Right atrium auricular region (tissue), 2 donors: ENCODE data around the gene DLL1. TPM values are rescaled to one million over a fixed set of nuclear protein-coding genes. Genes with fewer than 3 reads are reported as not detected.

ENCODE experiments used
- DNase-seq: peaks from one replicate; pipeline ENCODE4 v3.0.0-alpha.2; 2019; ENCODE audit warnings: low spot score
- H3K27ac ChIP-seq, 2 donors: fragments of 200-600 bp; sonication (generic); 1 replicate in 1 of 2; 2 replicates in 1 of 2; pipeline ENCODE4 v1.5.1; 2016 to 2019
- H3K27me3 ChIP-seq, 2 donors: fragments of 200-600 bp; sonication (generic); one replicate each; pipeline versions ENCODE4 v1.5.1 to v1.6.0; 2017 to 2019
- H3K36me3 ChIP-seq: fragments of 200-600 bp; sonication (generic); one replicate; pipeline ENCODE4 v1.5.1; 2016
- H3K4me1 ChIP-seq, 2 donors: fragments of 200-600 bp; sonication (generic); one replicate each; pipeline versions ENCODE4 v1.5.1 to v1.6.0; 2017 to 2019
- H3K4me3 ChIP-seq, 2 donors: fragments of 200-600 bp; sonication (generic); 1 replicate in 1 of 2; 2 replicates in 1 of 2; pipeline ENCODE4 v1.5.1; 2017 to 2019; ENCODE audit warnings: mild to moderate bottlenecking in 1 of 2, moderate library complexity in 1 of 2
- H3K9me3 ChIP-seq, 2 donors: fragments of 200-600 bp; sonication (generic); one replicate each; pipeline ENCODE4 v1.5.1; 2019
- CTCF ChIP-seq, 2 donors: fragments of 200-600 bp; sonication (generic); IDR thresholded peaks; one replicate each; pipeline ENCODE4 v1.5.1; 2019; ENCODE audit warnings: antibody characterized with exemption in 2 of 2
- total RNA-seq, 2 donors: library from RNA; depleted of rRNA; stranded (reverse); fragments of >200 nt; gene quantifications; one replicate each; pipeline ENCODE4 v1.1.0, GENCODE V29; 2016

Gene DLL1
- total RNA-seq, 2 donors from 2014 or later: 11.2 to 22.0 TPM

GRCh38 chr6:170297576-170298330 lies 6.9 kb upstream of the DLL1 start:
- Histone ChIP-seq H3K27me3 (peaks cover 0 to 6% of the 10 kb centered on the region in 2 donors), H3K27ac (no peak overlapping the region), H3K4me1 (peaks cover 0 to 32% of the 10 kb centered on the region in 2 donors), H3K36me3 (no peaks in the 10 kb centered on the region), H3K4me3 (no peak overlapping the region), H3K9me3 (no peaks in the 10 kb centered on the region)
- peak; percentile 5 for DNase-seq
- TF ChIP-seq CTCF (IDR thresholded peaks at IDR 0.05): no peak

- DNase-seq: no peak
- no peak overlapping the region for H3K27ac ChIP-seq
- H3K27me3 ChIP-seq: peaks cover 0 to 6% of the 10 kb centered on the region in 2 donors
- no peaks in the 10 kb centered on the region for H3K36me3 ChIP-seq
- no peak for TF ChIP-seq CTCF (IDR thresholded peaks at IDR 0.05)
- H3K4me1 ChIP-seq: peaks cover 0 to 40% of the 10 kb centered on the region in 2 donors
- H3K4me3 ChIP-seq: peak overlapping the region in 1 of 2 donors; percentile 54
- no peaks in the 10 kb centered on the region for H3K9me3 ChIP-seq
Observed at GRCh38 chr6:170296746-170297575, 6.1 kb upstream of the DLL1 start.

- Histone ChIP-seq H3K4me1 (peaks cover 0 to 46% of the 10 kb centered on the region in 2 donors), H3K27me3 (peaks cover 0 to 6% of the 10 kb centered on the region in 2 donors), H3K9me3 (no peaks in the 10 kb centered on the region), H3K36me3 (no peaks in the 10 kb centered on the region), H3K27ac (no peak overlapping the region), H3K4me3 (peak overlapping the region; percentile 25 to 54)
- no peak for DNase-seq
- no peak for TF ChIP-seq CTCF (IDR thresholded peaks at IDR 0.05)
Observed at GRCh38 chr6:170296423-170296745, 5.5 kb upstream of the DLL1 start.

GRCh38 chr6:170295510-170296422 lies 4.9 kb upstream of the DLL1 start:
- TF ChIP-seq CTCF (IDR thresholded peaks at IDR 0.05): no peak
- DNase-seq: no peak
- Histone ChIP-seq H3K4me1 (peaks cover 0 to 49% of the 10 kb centered on the region in 2 donors), H3K4me3 (peak overlapping the region; percentile 25 to 54), H3K27ac (peak overlapping the region in 1 of 2 donors; percentile 25), H3K27me3 (peaks cover 0 to 6% of the 10 kb centered on the region in 2 donors), H3K36me3 (no peaks in the 10 kb centered on the region), H3K9me3 (no peaks in the 10 kb centered on the region)

- H3K27ac ChIP-seq: no peak overlapping the region
- no peak for TF ChIP-seq CTCF (IDR thresholded peaks at IDR 0.05)
- no peaks in the 10 kb centered on the region for H3K9me3 ChIP-seq
- no peak for DNase-seq
- H3K4me1 ChIP-seq: peaks cover 0 to 49% of the 10 kb centered on the region in 2 donors
- H3K4me3 ChIP-seq: peak overlapping the region; percentile 25 to 54
- no peaks in the 10 kb centered on the region for H3K36me3 ChIP-seq
- peaks cover 0 to 6% of the 10 kb centered on the region in 2 donors for H3K27me3 ChIP-seq
Observed at GRCh38 chr6:170294813-170295509, 4.1 kb upstream of the DLL1 start.
